Measurements from ENCODE around the gene LILRB5.

LILRB5 gene

GRCh38 chr19:54201172-54201701 is 55.8 kb downstream of the LILRB5 start:
- H3K4me3 ChIP-seq (ENCODE audit: low read depth, low read length): peak overlapping the region; percentile 71
- DNase-seq (ENCODE audit: low read depth): no peak

Measured in skeletal muscle cell (primary cell).